Gastrocnemius medialis (tissue), 4 donors: ENCODE measurements around the gene PRKAG1. TPM values are rescaled to one million over a fixed set of nuclear protein-coding genes. Genes with fewer than 3 reads are reported as not detected.

Experiments
- ATAC-seq, 2 donors: fragments of 150-250 bp; one replicate each; pipeline ENCODE4 v1.9.1; 2016
- DNase-seq, 2 donors: peaks; one replicate each; pipeline ENCODE4 v3.0.0-alpha.2; 2019
- H3K27ac ChIP-seq, 4 donors: fragments of 200-600 bp; sonication (generic); 1 replicate in 1 of 4; 2 replicates in 3 of 4; pipeline ENCODE4 v1.5.1; 2016 to 2018; ENCODE audit warnings: mild to moderate bottlenecking in 2 of 4, moderate library complexity in 1 of 4
- H3K27me3 ChIP-seq, 3 donors: fragments of 200-600 bp; sonication (generic) in 2 of 3; 1 replicate in 1 of 3; 2 replicates in 2 of 3; pipeline versions ENCODE4 v1.5.1 to v1.6.0; 2016 to 2019; ENCODE audit warnings: mild to moderate bottlenecking in 1 of 3, moderate library complexity in 1 of 3
- H3K36me3 ChIP-seq, 2 donors: fragments of 200-600 bp; sonication (generic) in 1 of 2; one replicate each; pipeline ENCODE4 v1.5.1; 2017 to 2018
- H3K4me1 ChIP-seq, 2 donors: fragments of 200-600 bp; sonication (generic) in 1 of 2; one replicate each; pipeline ENCODE4 v1.5.1; 2016 to 2017; ENCODE audit warnings: mild to moderate bottlenecking in 2 of 2
- H3K4me3 ChIP-seq, 4 donors: fragments of 200-600 bp; sonication (generic) in 3 of 4; 1 replicate in 1 of 4; 2 replicates in 3 of 4; pipeline ENCODE4 v1.5.1; 2016 to 2019; ENCODE audit warnings: mild to moderate bottlenecking in 2 of 4
- H3K9me3 ChIP-seq, 3 donors: fragments of 200-600 bp; sonication (generic) in 2 of 3; 1 replicate in 1 of 3; 2 replicates in 2 of 3; pipeline ENCODE4 v1.5.1; 2016 to 2019
- POLR2A ChIP-seq, 2 donors: fragments of 450-650 bp; IDR thresholded peaks; one replicate each; pipeline ENCODE4 v1.6.1; 2017; ENCODE audit warnings: antibody characterized with exemption in 2 of 2, mild to moderate bottlenecking in 2 of 2, moderate library complexity in 2 of 2
- in situ Hi-C, 4 donors: fragments of 200-750 bp; cut with MboI; loops; one replicate each; pipeline versions ENCODE4 v1.15.0 to v1.8.0; 2017; ENCODE audit warnings: low sequenced_read_pairs in 4 of 4
- intact Hi-C: fragments of 100-400 bp; cut with DNase I; formaldehyde crosslinking; loops from one replicate; pipeline ENCODE4 v1.15.1; 2023; ENCODE audit warnings: low total_unique reads
- total RNA-seq, 4 donors: library from RNA; depleted of rRNA; stranded (reverse); fragments of >200 nt; gene quantifications; one replicate each; pipeline versions ENCODE4 v1.1.0 to v1.2.3, GENCODE V29; 2016
- TF ChIP-seq, protein P1 (sequence below), 5 experiments: fragments of 450-650 bp in 3 of 5; fragments of 200-600 bp in 2 of 5; sonication (generic) in 2 of 5; IDR thresholded peaks in 4 of 5; conservative IDR thresholded peaks in 1 of 5; 1 replicate in 4 of 5; 2 replicates in 1 of 5; pipeline ENCODE4 v1.5.1; 2016 to 2019; ENCODE audit warnings: antibody characterized with exemption in 5 of 5, mild to moderate bottlenecking in 3 of 5, moderate library complexity in 3 of 5

Gene PRKAG1
- total RNA-seq, 4 donors from 2014 or later = 67.4 to 97.7 (median 83.9) TPM

DNA sequence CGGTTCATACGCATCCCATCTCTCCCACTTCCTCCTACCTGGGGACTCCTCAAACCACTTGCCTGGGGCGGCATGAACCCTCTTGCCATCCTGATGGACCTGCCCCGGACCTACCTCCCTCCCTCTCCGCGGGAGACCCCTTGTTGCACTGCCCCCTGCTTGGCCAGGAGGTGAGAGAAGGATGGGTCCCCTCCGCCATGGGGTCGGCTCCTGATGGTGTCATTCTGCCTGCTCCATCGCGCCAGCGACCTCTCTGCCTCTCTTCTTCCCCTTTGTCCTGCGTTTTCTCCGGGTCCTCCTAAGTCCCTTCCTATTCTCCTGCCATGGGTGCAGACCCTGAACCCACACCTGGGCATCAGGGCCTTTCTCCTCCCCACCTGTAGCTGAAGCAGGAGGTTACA lies 36.8 kb downstream of the PRKAG1 start:
- Histone ChIP-seq H3K9me3 (no peaks in the 10 kb centered on the region), H3K4me3 (no peak overlapping the region), H3K4me1 (peaks cover 39 to 42% of the 10 kb centered on the region in 2 donors), H3K27me3 (peaks cover 60 to 66% (median 65%) of the 10 kb centered on the region in 3 donors), H3K36me3 (no peaks in the 10 kb centered on the region), H3K27ac (no peak overlapping the region)
- intact Hi-C loops = no loop called here
- ATAC-seq (no peak), DNase-seq (no peak)
- in situ Hi-C loops = loop anchor here in 1 of 4 donors (25.0 kb wide), 1 partner anchor 119 kb away; the partner anchor contains the start of genes DDX23 and RND1
- TF ChIP-seq, protein P1, sequence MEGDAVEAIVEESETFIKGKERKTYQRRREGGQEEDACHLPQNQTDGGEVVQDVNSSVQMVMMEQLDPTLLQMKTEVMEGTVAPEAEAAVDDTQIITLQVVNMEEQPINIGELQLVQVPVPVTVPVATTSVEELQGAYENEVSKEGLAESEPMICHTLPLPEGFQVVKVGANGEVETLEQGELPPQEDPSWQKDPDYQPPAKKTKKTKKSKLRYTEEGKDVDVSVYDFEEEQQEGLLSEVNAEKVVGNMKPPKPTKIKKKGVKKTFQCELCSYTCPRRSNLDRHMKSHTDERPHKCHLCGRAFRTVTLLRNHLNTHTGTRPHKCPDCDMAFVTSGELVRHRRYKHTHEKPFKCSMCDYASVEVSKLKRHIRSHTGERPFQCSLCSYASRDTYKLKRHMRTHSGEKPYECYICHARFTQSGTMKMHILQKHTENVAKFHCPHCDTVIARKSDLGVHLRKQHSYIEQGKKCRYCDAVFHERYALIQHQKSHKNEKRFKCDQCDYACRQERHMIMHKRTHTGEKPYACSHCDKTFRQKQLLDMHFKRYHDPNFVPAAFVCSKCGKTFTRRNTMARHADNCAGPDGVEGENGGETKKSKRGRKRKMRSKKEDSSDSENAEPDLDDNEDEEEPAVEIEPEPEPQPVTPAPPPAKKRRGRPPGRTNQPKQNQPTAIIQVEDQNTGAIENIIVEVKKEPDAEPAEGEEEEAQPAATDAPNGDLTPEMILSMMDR (IDR thresholded peaks at IDR 0.05 in 4 of 5, conservative IDR thresholded peaks at IDR 0.05 in 1 of 5) = no peak
- no peak for TF ChIP-seq POLR2A (IDR thresholded peaks at IDR 0.05)

DNA sequence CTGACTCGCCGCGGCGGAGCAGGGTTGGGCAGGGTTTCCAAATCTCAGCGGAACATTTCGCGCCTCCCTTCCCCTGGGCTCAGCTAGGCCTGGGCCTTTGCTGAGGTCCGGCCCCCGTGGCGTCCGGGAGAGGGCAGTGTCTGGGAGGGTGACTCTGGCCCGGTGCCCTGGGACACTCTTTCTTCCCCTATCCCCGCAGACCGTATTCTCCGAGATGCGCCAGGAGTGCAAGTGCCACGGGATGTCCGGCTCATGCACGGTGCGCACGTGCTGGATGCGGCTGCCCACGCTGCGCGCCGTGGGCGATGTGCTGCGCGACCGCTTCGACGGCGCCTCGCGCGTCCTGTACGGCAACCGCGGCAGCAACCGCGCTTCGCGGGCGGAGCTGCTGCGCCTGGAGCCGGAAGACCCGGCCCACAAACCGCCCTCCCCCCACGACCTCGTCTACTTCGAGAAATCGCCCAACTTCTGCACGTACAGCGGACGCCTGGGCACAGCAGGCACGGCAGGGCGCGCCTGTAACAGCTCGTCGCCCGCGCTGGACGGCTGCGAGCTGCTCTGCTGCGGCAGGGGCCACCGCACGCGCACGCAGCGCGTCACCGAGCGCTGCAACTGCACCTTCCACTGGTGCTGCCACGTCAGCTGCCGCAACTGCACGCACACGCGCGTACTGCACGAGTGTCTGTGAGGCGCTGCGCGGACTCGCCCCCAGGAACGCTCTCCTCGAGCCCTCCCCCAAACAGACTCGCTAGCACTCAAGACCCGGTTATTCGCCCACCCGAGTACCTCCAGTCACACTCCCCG lies 37.4 kb downstream of the PRKAG1 start:
- TF ChIP-seq, protein P1 (IDR thresholded peaks at IDR 0.05 in 4 of 5, conservative IDR thresholded peaks at IDR 0.05 in 1 of 5) = no peak
- no peak for TF ChIP-seq POLR2A (IDR thresholded peaks at IDR 0.05)
- Histone ChIP-seq H3K4me3 (peak overlapping the region; percentile 37 to 60 (median 48)), H3K27ac (no peak overlapping the region), H3K9me3 (no peaks in the 10 kb centered on the region), H3K27me3 (peaks cover 66 to 71% (median 71%) of the 10 kb centered on the region in 3 donors), H3K4me1 (peaks cover 39 to 42% of the 10 kb centered on the region in 2 donors), H3K36me3 (no peaks in the 10 kb centered on the region)
- no peak for ATAC-seq
- DNase-seq = no peak
- intact Hi-C loops (no loop called here), in situ Hi-C loops (loop anchor here in 1 of 4 donors (25.0 kb wide), 1 partner anchor 119 kb away; the partner anchor contains the start of genes DDX23 and RND1)

DNA sequence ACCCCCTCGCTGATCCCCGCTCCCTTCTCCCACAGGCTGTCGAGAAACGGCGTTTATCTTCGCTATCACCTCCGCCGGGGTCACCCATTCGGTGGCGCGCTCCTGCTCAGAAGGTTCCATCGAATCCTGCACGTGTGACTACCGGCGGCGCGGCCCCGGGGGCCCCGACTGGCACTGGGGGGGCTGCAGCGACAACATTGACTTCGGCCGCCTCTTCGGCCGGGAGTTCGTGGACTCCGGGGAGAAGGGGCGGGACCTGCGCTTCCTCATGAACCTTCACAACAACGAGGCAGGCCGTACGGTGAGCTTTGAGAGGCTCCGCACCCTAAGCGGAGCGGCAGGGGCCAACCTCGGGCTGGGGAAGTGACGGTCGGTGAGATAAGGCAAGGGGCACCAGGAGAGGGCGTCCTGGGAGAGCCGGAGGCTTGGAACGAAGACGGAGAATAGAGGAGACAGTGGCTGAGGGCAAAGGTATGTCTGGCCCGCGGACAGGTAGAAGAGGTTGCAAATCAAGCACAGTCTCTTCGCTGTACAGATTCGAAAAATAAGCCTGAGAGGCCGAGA lies 38.1 kb downstream of the PRKAG1 start:
- intact Hi-C loops = no loop called here
- in situ Hi-C loops = loop anchor here in 1 of 4 donors (25.0 kb wide), 1 partner anchor 118 kb away; the partner anchor contains the start of genes DDX23 and RND1
- Histone ChIP-seq H3K4me3 (peak overlapping the region; percentile 37 to 60 (median 48)), H3K4me1 (peaks cover 33 to 39% of the 10 kb centered on the region in 2 donors), H3K27ac (no peak overlapping the region), H3K36me3 (no peaks in the 10 kb centered on the region), H3K9me3 (no peaks in the 10 kb centered on the region), H3K27me3 (peaks cover 71 to 77% (median 76%) of the 10 kb centered on the region in 3 donors)
- ATAC-seq (peak; percentile 31 to 35), DNase-seq (no peak)
- TF ChIP-seq, protein P1 (IDR thresholded peaks at IDR 0.05 in 4 of 5, conservative IDR thresholded peaks at IDR 0.05 in 1 of 5) = no peak
- no peak for TF ChIP-seq POLR2A (IDR thresholded peaks at IDR 0.05)

DNA sequence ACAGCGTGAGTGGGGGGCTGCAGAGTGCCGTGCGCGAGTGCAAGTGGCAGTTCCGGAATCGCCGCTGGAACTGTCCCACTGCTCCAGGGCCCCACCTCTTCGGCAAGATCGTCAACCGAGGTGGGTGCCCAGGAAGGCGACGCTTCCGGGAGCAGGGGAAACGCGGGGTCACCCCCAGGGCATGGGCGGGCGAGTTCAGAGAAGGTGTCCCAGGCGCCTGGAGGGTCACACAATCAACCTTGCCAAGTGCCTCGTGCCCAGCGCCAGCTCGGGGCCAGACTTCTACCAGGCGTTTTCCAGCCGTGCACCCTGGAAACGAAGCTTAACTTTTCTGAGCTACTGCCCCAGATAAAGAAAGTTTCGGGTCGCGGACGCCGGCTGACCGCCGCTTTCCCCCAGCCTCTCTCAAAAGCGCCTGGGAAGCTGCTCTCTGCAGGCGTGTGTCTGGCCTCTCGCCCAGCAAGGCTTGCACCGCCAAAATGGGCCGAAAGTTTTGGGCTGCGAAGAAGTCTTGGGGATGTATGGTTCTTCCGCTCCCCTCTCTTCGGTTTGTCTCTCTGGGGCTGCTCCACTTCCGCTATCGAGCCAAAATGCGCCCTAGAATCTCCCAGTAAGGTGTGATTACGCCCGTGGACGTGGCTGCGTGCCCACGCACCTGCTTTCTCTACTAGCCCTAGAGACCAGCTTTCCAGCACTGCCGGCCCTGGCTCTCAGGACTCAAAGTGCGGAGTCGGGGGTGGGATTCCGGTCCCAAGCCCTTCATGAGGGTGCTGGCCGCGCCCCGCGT lies 38.8 kb downstream of the PRKAG1 start:
- Histone ChIP-seq H3K9me3 (no peaks in the 10 kb centered on the region), H3K4me3 (peak overlapping the region; percentile 37 to 60 (median 48)), H3K27ac (no peak overlapping the region), H3K36me3 (no peaks in the 10 kb centered on the region), H3K4me1 (peaks cover 30 to 33% of the 10 kb centered on the region in 2 donors), H3K27me3 (peaks cover 76 to 82% (median 82%) of the 10 kb centered on the region in 3 donors)
- intact Hi-C loops = no loop called here
- in situ Hi-C loops = loop anchor here in 1 of 4 donors (25.0 kb wide), 1 partner anchor 117 kb away; the partner anchor contains the start of genes DDX23 and RND1
- ATAC-seq = peak in 1 of 2 donors; percentile 21
- TF ChIP-seq, protein P1 (IDR thresholded peaks at IDR 0.05 in 4 of 5, conservative IDR thresholded peaks at IDR 0.05 in 1 of 5) = no peak
- no peak for TF ChIP-seq POLR2A (IDR thresholded peaks at IDR 0.05)
- no peak for DNase-seq
